GM23338 (cell line): Measurements from ENCODE around the gene TSPAN5. TPM values are rescaled to one million over a fixed set of nuclear protein-coding genes. Genes with fewer than 3 reads are reported as not detected.

Experiments
- ATAC-seq: fragments of 200-7000 bp; cut with Tn5 transposase; 3 replicates; pipeline ENCODE4 v1.9.1; 2020
- DNase-seq: peaks from one replicate; pipeline ENCODE4 v3.0.0-alpha.2; 2015; ENCODE audit warnings: low spot score
- H2AFZ ChIP-seq: fragments of 200-600 bp; sonication (generic); 2 replicates; pipeline ENCODE4 v1.8.0; 2016; ENCODE audit warnings: antibody characterized with exemption, mild to moderate bottlenecking, moderate library complexity
- H3F3A ChIP-seq: fragments of 200-600 bp; sonication (generic); replicated peaks from 2 replicates; pipeline ENCODE4 v1.8.0; 2017; ENCODE audit warnings: antibody characterized with exemption, mixed run types, low read depth
- H3K27ac ChIP-seq: fragments of 200-600 bp; sonication (generic); 2 replicates; pipeline ENCODE4 v1.6.1; 2016; ENCODE audit warnings: low read depth
- H3K27me3 ChIP-seq: fragments of 200-600 bp; sonication (generic); 2 replicates; pipeline ENCODE4 v1.8.0; 2016; ENCODE audit warnings: mild to moderate bottlenecking, mixed run types, moderate library complexity; ENCODE audit not compliant: insufficient read depth
- H3K36me3 ChIP-seq: fragments of 200-600 bp; sonication (generic); 2 replicates; pipeline ENCODE4 v1.8.0; 2016; ENCODE audit warnings: mild to moderate bottlenecking; ENCODE audit not compliant: insufficient read depth
- H3K4me1 ChIP-seq: fragments of 200-600 bp; sonication (generic); 2 replicates; pipeline ENCODE4 v1.8.0; 2016; ENCODE audit warnings: mild to moderate bottlenecking, moderate library complexity; ENCODE audit not compliant: insufficient read depth
- H3K4me2 ChIP-seq: fragments of 200-600 bp; sonication (generic); 2 replicates; pipeline ENCODE4 v1.7.1; 2017; ENCODE audit warnings: mixed run types
- H3K4me3 ChIP-seq: fragments of 200-600 bp; sonication (generic); 2 replicates; pipeline ENCODE4 v1.6.1; 2016; ENCODE audit warnings: mixed run types
- H3K79me2 ChIP-seq: fragments of 200-600 bp; sonication (generic); replicated peaks from 2 replicates; pipeline ENCODE4 v1.8.0; 2017; ENCODE audit warnings: mild to moderate bottlenecking; ENCODE audit not compliant: insufficient read depth
- H3K9me2 ChIP-seq: fragments of 200-600 bp; sonication (generic); 2 replicates; pipeline ENCODE4 v1.8.0; 2017; ENCODE audit not compliant: insufficient read depth
- H4K20me1 ChIP-seq: fragments of 200-600 bp; sonication (generic); replicated peaks from 2 replicates; pipeline ENCODE4 v1.8.0; 2017; ENCODE audit warnings: mild to moderate bottlenecking; ENCODE audit not compliant: insufficient read depth
- H3K27ac Mint-ChIP-seq: 2 replicates; pipeline ENCODE4 v1.8.0; 2020; ENCODE audit warnings: inconsistent platforms, mild to moderate bottlenecking, moderate library complexity, mixed read lengths
- H3K27me3 Mint-ChIP-seq: 3 replicates; pipeline ENCODE4 v1.8.0; 2022; ENCODE audit warnings: low read depth, mild to moderate bottlenecking, moderate library complexity, mixed read lengths, inconsistent platforms; ENCODE audit not compliant: insufficient read depth, poor library complexity
- H3K36me3 Mint-ChIP-seq: 3 replicates; pipeline ENCODE4 v1.8.0; 2021; ENCODE audit warnings: low read depth, mild to moderate bottlenecking, inconsistent platforms, moderate library complexity, mixed read lengths
- H3K4me1 Mint-ChIP-seq: 3 replicates; pipeline ENCODE4 v1.8.0; 2020; ENCODE audit warnings: mild to moderate bottlenecking, inconsistent platforms, mixed read lengths
- H3K4me3 Mint-ChIP-seq: 3 replicates; pipeline ENCODE4 v1.8.0; 2021; ENCODE audit warnings: moderate library complexity, mild to moderate bottlenecking, inconsistent platforms, mixed read lengths
- H3K9me3 Mint-ChIP-seq: 3 replicates; pipeline ENCODE4 v1.8.0; 2020; ENCODE audit warnings: moderate library complexity, mild to moderate bottlenecking, inconsistent platforms, mixed read lengths
- CREB1 ChIP-seq: fragments of 250-450 bp; sonication (Bioruptor Pico); IDR thresholded peaks from 2 replicates; pipeline ENCODE4 v1.5.0; 2020; ENCODE audit warnings: low read depth, mild to moderate bottlenecking, moderate library complexity
- CTCF ChIP-seq, 2 experiments: fragments of 200-600 bp in 1 of 2; sonication (generic) in 1 of 2; conservative IDR thresholded peaks; 2 replicates each; pipeline versions ENCODE4 v1.5.1 to v1.6.1; 2016 to 2017; ENCODE audit warnings: antibody characterized with exemption in 2 of 2, low read depth in 2 of 2, mild to moderate bottlenecking in 2 of 2, moderate library complexity in 1 of 2
- EZH2phosphoT487 ChIP-seq: fragments of 200-600 bp; sonication (generic); IDR thresholded peaks from one replicate; pipeline ENCODE4 v1.8.1; 2018; ENCODE audit warnings: antibody characterized with exemption; ENCODE audit not compliant: unreplicated experiment
- NANOG ChIP-seq: IDR thresholded peaks from 2 replicates; pipeline ENCODE4 v1.6.1; 2016; ENCODE audit warnings: antibody characterized with exemption, borderline replicate concordance
- POLR2AphosphoS5 ChIP-seq: IDR thresholded peaks from 2 replicates; pipeline ENCODE4 v1.6.1; 2016; ENCODE audit warnings: antibody characterized with exemption, low read depth
- REST ChIP-seq: IDR thresholded peaks from one replicate; pipeline ENCODE4 v1.6.1; 2018; ENCODE audit warnings: antibody characterized with exemption; ENCODE audit not compliant: unreplicated experiment
- STAT1 ChIP-seq: IDR thresholded peaks from one replicate; pipeline ENCODE4 v1.6.1; 2016; ENCODE audit warnings: antibody characterized with exemption; ENCODE audit not compliant: unreplicated experiment
- ZNF114 ChIP-seq: fragments of 250-450 bp; sonication (Bioruptor Pico); IDR thresholded peaks from 2 replicates; pipeline ENCODE4 v1.5.0; 2020; ENCODE audit warnings: mild to moderate bottlenecking, moderate library complexity
- ZNF331 ChIP-seq: fragments of 250-450 bp; sonication (Bioruptor Pico); IDR thresholded peaks from 2 replicates; pipeline ENCODE4 v1.5.0; 2020; ENCODE audit warnings: low read depth, mild to moderate bottlenecking, moderate library complexity
- polyA plus RNA-seq: library from polyadenylated mRNA; unstranded; fragments of >200 nt; fragmentation: Nextera tagmentation; extraction: Ambion mirVana; gene quantifications from 2 replicates; pipeline ENCODE4 v1.2.1, GENCODE V29; 2016
- total RNA-seq: library from RNA; depleted of rRNA; stranded (reverse); fragments of >200 nt; shearing (Covaris generic); gene quantifications from 2 replicates; pipeline ENCODE4 v1.2.3, GENCODE V29; 2014
- TF ChIP-seq, protein P1 (sequence below): IDR thresholded peaks from 2 replicates; pipeline ENCODE4 v1.6.1; 2016; ENCODE audit warnings: antibody characterized with exemption

TSPAN5 gene
- total and polyA plus RNA-seq, 2 experiments from 2014 or later, result 18.6 to 21.5 TPM

DNA sequence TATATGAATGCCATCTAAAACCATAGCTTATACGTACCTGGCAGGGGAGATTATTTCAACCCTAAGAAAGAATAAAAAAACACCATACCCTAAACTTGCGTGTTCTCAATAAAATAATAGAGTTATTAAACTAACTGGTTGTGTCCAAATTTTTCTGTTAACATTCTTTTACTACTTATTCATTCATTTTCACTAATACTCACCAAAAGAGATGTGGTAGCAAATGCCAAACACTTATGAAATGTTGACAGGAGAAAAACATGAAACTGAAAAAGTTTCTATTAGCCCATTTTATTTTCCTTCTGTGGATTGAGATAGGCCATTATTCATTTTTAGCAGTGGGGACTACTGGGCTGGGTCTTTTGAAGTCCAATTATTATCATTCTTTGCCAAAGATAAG is 102.0 kb downstream of the TSPAN5 start (continued):
- TF ChIP-seq REST (no peak), CTCF (conservative IDR thresholded peaks at IDR 0.05; ENCODE audit: low read depth in 2 of 2) (no peak), STAT1 (no peak), NANOG (no peak), POLR2AphosphoS5 (no peak), CREB1 (CRISPR knock-in tag) (no peak)
- TF ChIP-seq, protein P1, sequence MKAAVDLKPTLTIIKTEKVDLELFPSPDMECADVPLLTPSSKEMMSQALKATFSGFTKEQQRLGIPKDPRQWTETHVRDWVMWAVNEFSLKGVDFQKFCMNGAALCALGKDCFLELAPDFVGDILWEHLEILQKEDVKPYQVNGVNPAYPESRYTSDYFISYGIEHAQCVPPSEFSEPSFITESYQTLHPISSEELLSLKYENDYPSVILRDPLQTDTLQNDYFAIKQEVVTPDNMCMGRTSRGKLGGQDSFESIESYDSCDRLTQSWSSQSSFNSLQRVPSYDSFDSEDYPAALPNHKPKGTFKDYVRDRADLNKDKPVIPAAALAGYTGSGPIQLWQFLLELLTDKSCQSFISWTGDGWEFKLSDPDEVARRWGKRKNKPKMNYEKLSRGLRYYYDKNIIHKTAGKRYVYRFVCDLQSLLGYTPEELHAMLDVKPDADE, result no peak

DNA sequence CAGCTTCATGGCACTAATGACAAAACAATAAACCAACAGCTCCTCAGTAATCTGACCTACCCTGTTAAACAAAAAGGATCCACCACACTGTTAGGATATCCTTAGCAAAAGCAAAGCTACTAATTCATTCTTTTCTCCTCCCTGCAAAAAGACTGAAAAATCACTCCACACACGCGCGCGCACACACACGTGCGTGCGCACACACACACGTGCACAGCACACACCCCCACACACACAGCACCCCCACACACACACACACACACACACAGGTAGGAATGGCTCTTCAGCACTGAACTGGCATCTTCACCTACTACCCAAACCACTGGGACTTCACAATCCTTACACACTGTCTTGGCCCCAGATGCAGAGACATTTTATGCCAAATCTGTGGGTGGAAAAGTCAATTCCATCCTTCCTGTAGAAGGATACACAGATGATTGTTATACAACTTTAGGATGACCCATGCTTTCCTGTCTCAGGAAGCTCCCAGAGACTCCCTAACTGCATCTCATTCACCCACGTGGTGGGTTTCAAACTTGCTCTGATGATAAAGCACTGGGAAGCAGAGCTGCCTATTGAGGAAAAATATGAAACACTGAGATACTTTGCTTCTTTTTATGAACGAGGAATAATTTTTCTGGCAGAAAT is 102.5 kb downstream of the TSPAN5 start:
- H3K79me2 ChIP-seq, result peaks cover 6% of the 10 kb centered on the region; the same call in 1 of the 2 replicates
- ATAC-seq, result peak; percentile 24
- H3K4me3 Mint-ChIP-seq, result no peak overlapping the region
- peak overlapping the region; percentile 90 for H3K27ac Mint-ChIP-seq
- no peak overlapping the region for H3K27ac ChIP-seq
- H3F3A ChIP-seq, result no peaks in the 10 kb centered on the region
- H3K9me2 ChIP-seq, result no peaks in the 10 kb centered on the region
- H3K36me3 ChIP-seq, result no peaks in the 10 kb centered on the region
- H3K4me1 Mint-ChIP-seq, result peaks cover 66% of the 10 kb centered on the region
- H3K27me3 ChIP-seq, result no peaks in the 10 kb centered on the region
- H2AFZ ChIP-seq, result no peak overlapping the region
- H3K36me3 Mint-ChIP-seq, result no peaks in the 10 kb centered on the region; the same call in 2 of the 3 replicates
- no peak for DNase-seq
- peaks cover 61% of the 10 kb centered on the region for H3K4me1 ChIP-seq
- peak overlapping the region; percentile 39 for H3K4me2 ChIP-seq
- TF ChIP-seq ZNF114 (CRISPR knock-in tag), result no peak
- no peak for TF ChIP-seq REST
- TF ChIP-seq EZH2phosphoT487, result no peak
- TF ChIP-seq, protein P1, result no peak
- TF ChIP-seq ZNF331 (CRISPR knock-in tag), result no peak
- H3K27me3 Mint-ChIP-seq, result peaks cover 3% of the 10 kb centered on the region
- H3K9me3 Mint-ChIP-seq, result no peaks in the 10 kb centered on the region
- no peaks in the 10 kb centered on the region for H4K20me1 ChIP-seq
- H3K4me3 ChIP-seq, result no peak overlapping the region
